ENCODE measurements around the gene SSTR1. TPM values are rescaled to one million over a fixed set of nuclear protein-coding genes. Genes with fewer than 3 reads are reported as not detected.

SSTR1 gene
- total RNA-seq, 1 donor from 2014 or later: 4.4 TPM

DNA sequence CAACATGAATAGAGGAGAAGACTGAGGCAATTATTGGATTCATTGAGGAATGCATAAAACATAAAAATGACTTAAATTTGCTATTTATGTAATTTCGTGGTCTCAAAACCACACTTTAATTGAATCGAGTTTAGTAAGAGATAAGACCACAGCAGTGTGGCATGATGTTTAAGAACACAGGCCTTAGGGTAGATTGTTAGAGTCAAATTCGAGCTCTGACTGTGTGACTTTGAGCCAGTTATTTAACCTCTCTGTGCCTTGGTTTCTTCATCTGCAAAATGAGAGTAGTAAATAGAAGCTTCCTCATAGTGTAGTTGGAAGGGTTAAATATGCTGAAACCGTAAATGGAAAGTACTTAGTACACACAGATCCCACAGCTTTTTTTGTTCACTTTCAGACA is 9.3 kb upstream of the SSTR1 start:
- H3K27me3 Mint-ChIP-seq: peaks cover 40% of the 10 kb centered on the region
- H3K9me3 Mint-ChIP-seq (ENCODE audit: low read depth): no peaks in the 10 kb centered on the region
- no peak overlapping the region for H3K27ac Mint-ChIP-seq
- no peak for DNase-seq (ENCODE audit: low spot score, unreplicated experiment)
- H3K4me1 Mint-ChIP-seq (ENCODE audit: low read depth): peaks cover 3% of the 10 kb centered on the region
- H3K36me3 Mint-ChIP-seq (ENCODE audit: insufficient read depth): no peaks in the 10 kb centered on the region
- TF ChIP-seq, protein P1, sequence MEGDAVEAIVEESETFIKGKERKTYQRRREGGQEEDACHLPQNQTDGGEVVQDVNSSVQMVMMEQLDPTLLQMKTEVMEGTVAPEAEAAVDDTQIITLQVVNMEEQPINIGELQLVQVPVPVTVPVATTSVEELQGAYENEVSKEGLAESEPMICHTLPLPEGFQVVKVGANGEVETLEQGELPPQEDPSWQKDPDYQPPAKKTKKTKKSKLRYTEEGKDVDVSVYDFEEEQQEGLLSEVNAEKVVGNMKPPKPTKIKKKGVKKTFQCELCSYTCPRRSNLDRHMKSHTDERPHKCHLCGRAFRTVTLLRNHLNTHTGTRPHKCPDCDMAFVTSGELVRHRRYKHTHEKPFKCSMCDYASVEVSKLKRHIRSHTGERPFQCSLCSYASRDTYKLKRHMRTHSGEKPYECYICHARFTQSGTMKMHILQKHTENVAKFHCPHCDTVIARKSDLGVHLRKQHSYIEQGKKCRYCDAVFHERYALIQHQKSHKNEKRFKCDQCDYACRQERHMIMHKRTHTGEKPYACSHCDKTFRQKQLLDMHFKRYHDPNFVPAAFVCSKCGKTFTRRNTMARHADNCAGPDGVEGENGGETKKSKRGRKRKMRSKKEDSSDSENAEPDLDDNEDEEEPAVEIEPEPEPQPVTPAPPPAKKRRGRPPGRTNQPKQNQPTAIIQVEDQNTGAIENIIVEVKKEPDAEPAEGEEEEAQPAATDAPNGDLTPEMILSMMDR (IDR thresholded peaks at IDR 0.05; ENCODE audit: unreplicated experiment): no peak
- H3K4me3 Mint-ChIP-seq (ENCODE audit: low read depth): no peak overlapping the region

DNA sequence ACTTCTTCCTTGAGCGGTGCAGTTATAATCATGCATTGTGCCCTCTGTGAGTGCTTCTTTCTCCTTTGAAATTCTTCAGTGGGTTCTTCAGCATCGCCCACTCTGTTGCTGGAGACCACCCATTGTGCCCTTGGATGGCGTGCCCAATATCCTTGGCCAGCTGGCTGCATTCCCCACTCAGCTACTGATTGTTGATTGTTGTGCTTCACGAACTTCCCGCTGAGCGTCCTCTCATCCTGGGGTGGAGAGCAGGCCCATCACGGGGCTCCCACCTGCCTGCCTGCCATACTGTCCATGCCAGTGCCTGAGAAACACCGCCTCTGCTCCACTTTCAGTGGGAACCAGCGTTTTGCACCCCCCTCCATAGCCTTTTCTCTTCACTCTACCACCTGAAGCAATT is 8.6 kb upstream of the SSTR1 start:
- DNase-seq (ENCODE audit: low spot score, unreplicated experiment): no peak
- Mint-ChIP-seq H3K36me3 (ENCODE audit: insufficient read depth) (no peaks in the 10 kb centered on the region), H3K4me3 (ENCODE audit: low read depth) (no peak overlapping the region)

DNA sequence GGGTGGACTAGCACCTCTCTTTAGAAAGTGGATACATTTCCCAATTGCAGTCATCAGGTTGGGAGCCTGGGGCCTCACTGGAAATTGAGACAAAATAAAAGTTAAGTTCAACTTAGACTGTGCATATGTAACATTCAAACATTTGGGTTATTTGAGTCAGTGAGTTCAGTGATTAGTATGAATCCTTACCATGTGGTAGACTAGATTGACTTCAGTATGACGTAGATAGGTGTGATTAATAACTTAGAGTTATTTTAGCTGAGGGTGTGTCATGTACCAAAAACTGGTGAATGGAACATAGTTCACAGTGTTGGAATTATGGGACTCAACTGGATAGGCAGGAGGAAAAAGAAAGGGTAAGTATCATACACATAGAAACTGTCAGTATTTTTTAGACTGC is 8.0 kb upstream of the SSTR1 start:
- Mint-ChIP-seq H3K36me3 (ENCODE audit: insufficient read depth) (no peaks in the 10 kb centered on the region), H3K4me3 (ENCODE audit: low read depth) (no peak overlapping the region), H3K27ac (no peak overlapping the region), H3K4me1 (ENCODE audit: low read depth) (peaks cover 3% of the 10 kb centered on the region), H3K27me3 (peaks cover 33% of the 10 kb centered on the region), H3K9me3 (ENCODE audit: low read depth) (no peaks in the 10 kb centered on the region)
- no peak for DNase-seq (ENCODE audit: low spot score, unreplicated experiment)
- TF ChIP-seq, protein P1 (IDR thresholded peaks at IDR 0.05; ENCODE audit: unreplicated experiment): no peak

More for the DNA sequence above, 8.6 kb upstream of the SSTR1 start:
- TF ChIP-seq, protein P1 (IDR thresholded peaks at IDR 0.05; ENCODE audit: unreplicated experiment): no peak
- peaks cover 3% of the 10 kb centered on the region for H3K4me1 Mint-ChIP-seq (ENCODE audit: low read depth)
- no peak overlapping the region for H3K27ac Mint-ChIP-seq
- peaks cover 37% of the 10 kb centered on the region for H3K27me3 Mint-ChIP-seq
- no peaks in the 10 kb centered on the region for H3K9me3 Mint-ChIP-seq (ENCODE audit: low read depth)

DNA sequence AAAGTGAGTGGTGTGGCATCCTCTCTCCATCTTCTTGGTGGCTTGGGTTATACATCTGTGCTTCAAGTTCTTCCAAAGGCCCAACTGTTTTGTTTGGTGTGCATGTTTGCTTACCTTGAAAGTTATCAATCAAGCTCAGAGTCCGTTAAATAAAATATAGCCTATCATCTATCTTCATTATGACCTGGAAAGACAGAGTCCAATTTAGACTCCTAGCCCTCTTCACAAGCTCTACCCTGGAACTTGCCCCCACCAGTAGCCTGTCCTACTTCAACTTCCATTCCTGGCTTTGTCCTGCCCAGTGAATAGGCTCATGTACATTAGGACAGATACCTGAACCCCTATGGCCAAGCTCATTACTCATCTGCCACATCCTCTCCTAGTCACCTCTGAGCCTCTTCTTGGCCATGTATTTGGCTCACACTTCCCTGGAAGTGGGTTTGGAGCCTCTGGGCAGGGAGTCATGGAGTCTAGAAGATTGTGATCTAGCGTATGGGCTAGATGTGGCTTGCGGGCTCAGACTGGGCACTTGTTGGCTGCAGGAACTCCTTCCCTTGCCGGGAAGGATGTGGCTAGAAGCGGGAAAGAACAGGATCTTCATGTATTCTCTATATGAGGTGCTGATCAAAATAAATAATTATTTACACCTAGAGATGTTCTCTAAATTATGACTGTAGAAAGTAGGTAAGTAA is 6.4 kb upstream of the SSTR1 start:
- no peak overlapping the region for H3K27ac Mint-ChIP-seq
- no peak for DNase-seq (ENCODE audit: low spot score, unreplicated experiment)
- TF ChIP-seq, protein P1 (IDR thresholded peaks at IDR 0.05; ENCODE audit: unreplicated experiment): no peak
- peaks cover 3% of the 10 kb centered on the region for H3K9me3 Mint-ChIP-seq (ENCODE audit: low read depth)
- H3K27me3 Mint-ChIP-seq: peaks cover 33% of the 10 kb centered on the region
- no peaks in the 10 kb centered on the region for H3K36me3 Mint-ChIP-seq (ENCODE audit: insufficient read depth)
- no peaks in the 10 kb centered on the region for H3K4me1 Mint-ChIP-seq (ENCODE audit: low read depth)
- no peak overlapping the region for H3K4me3 Mint-ChIP-seq (ENCODE audit: low read depth)

DNA sequence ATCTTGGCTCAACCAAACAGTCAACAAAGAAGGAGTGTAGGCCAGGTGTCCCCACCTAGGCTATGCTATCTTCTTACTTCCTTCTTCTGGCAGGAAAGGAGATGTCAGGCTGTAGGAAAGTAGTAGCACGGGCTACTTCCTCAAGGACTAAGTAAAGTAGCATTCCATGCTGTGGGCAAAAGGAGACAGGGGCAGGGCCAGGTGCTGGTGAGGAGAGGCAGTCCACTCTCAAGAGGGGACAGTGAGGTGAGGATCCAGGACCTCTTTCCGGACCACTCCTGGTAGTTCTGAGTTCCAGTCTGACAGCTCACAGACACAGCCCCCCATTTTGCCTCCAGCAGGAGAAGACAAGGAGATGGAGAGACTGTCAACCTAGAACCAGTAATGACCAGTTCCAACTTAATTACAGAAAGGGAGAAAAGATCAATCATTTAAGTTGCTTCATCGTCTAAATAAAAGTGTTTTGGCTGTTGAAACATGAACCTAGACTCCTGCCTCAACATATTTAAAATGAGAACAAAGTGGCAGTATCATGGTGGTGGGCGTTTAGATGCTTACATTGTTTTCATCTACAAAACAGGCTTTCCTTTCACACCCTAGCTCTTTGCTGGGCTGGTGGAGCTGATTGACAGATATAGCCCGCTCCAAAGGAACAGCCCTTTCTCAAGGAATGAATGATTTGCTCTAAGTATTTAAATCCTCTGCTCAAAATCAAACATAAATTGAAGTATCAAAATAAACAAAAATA is 5.1 kb upstream of the SSTR1 start:
- H3K36me3 Mint-ChIP-seq (ENCODE audit: insufficient read depth): no peaks in the 10 kb centered on the region
- no peak overlapping the region for H3K4me3 Mint-ChIP-seq (ENCODE audit: low read depth)
- no peak overlapping the region for H3K27ac Mint-ChIP-seq
- H3K27me3 Mint-ChIP-seq: peaks cover 39% of the 10 kb centered on the region
- peaks cover 3% of the 10 kb centered on the region for H3K4me1 Mint-ChIP-seq (ENCODE audit: low read depth)
- H3K9me3 Mint-ChIP-seq (ENCODE audit: low read depth): peaks cover 3% of the 10 kb centered on the region
- TF ChIP-seq, protein P1 (IDR thresholded peaks at IDR 0.05; ENCODE audit: unreplicated experiment): no peak
- no peak for DNase-seq (ENCODE audit: low spot score, unreplicated experiment)

All from progenitor cell of endocrine pancreas (in vitro differentiated cells).